Measurements from ENCODE around the gene TMEM9. TPM values are rescaled to one million over a fixed set of nuclear protein-coding genes. Genes with fewer than 3 reads are reported as not detected.

The TMEM9 gene
- total and polyA plus RNA-seq, 2 experiments from 2014 or later = 70.3 to 81.0 TPM

DNA sequence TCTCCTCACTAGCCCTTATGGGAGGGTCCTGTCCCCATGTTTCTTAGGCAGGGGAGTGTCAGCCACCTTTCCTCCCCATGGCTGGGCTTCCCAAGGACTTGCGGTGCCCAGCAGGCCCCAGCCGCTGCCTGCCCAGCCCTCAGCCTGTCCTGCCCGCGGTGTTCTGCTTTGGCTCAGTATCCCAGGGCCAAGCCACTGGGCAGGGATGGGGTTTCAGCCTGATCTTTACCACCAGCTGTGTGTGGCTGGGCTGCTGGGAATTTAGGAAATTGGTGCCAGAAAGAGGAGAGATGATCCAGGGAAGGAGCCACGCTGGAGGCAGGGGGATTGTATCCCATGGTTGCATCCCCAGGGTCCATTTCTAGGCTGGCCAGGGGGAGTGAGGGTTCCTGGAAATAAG is 29.5 kb upstream of the TMEM9 start:
- H3K27me3 ChIP-seq (replicated peaks; ENCODE audit: insufficient read depth) = peaks cover 13% of the 10 kb centered on the region; the same call in 1 of the 2 replicates
- no peak overlapping the region for H2AFZ ChIP-seq
- H3K27ac ChIP-seq = no peak overlapping the region
- H3K4me3 ChIP-seq = no peak overlapping the region
- no peak overlapping the region for H3K9ac ChIP-seq
- TF ChIP-seq EZH2 (IDR thresholded peaks at IDR 0.05; ENCODE audit: insufficient read depth, poor library complexity, severe bottlenecking) (no peak), EZH2phosphoT487 (IDR thresholded peaks at IDR 0.05; ENCODE audit: insufficient read depth, low read depth) (no peak)
- no peak for DNase-seq
- no peak overlapping the region for H3K4me2 ChIP-seq (ENCODE audit: unreplicated experiment)
- H3K79me2 ChIP-seq (ENCODE audit: insufficient read depth) = no peaks in the 10 kb centered on the region
- no peaks in the 10 kb centered on the region for H3K9me3 ChIP-seq (ENCODE audit: low read depth)
- peaks cover 6% of the 10 kb centered on the region; the same call in 1 of the 2 replicates for H3F3A ChIP-seq (ENCODE audit: insufficient read depth)
- WGBS, 2 experiments (ENCODE audit: low coverage in 1 of 2, low lambda C conversion rate in 2 of 2, missing lambda C conversion rate in 2 of 2) = 79 to 80% methylated on average over 5 of the region's 5 CpGs
- H3K9me2 ChIP-seq (ENCODE audit: insufficient read depth) = no peaks in the 10 kb centered on the region
- in situ Hi-C loops (cut with MboI) = no loop called here
- peaks cover 12% of the 10 kb centered on the region for H3K4me1 ChIP-seq (ENCODE audit: insufficient read depth)
- H3K36me3 ChIP-seq (ENCODE audit: low read depth) = no peaks in the 10 kb centered on the region
- H4K20me1 ChIP-seq (ENCODE audit: insufficient read depth) = no peaks in the 10 kb centered on the region

GRCh38 chr1:201183209-201183608 is 28.9 kb upstream of the TMEM9 start:
- Histone ChIP-seq H3K4me1 (ENCODE audit: insufficient read depth) (peaks cover 12% of the 10 kb centered on the region), H3K9me2 (ENCODE audit: insufficient read depth) (no peaks in the 10 kb centered on the region), H3K4me3 (no peak overlapping the region), H2AFZ (no peak overlapping the region), H4K20me1 (ENCODE audit: insufficient read depth) (no peaks in the 10 kb centered on the region), H3K36me3 (ENCODE audit: low read depth) (no peaks in the 10 kb centered on the region), H3K4me2 (ENCODE audit: unreplicated experiment) (no peak overlapping the region), H3F3A (ENCODE audit: insufficient read depth) (peaks cover 6% of the 10 kb centered on the region; the same call in 1 of the 2 replicates), H3K9me3 (ENCODE audit: low read depth) (no peaks in the 10 kb centered on the region), H3K27ac (no peak overlapping the region), H3K9ac (no peak overlapping the region), H3K27me3 (replicated peaks; ENCODE audit: insufficient read depth) (peaks cover 13% of the 10 kb centered on the region; the same call in 1 of the 2 replicates), H3K79me2 (ENCODE audit: insufficient read depth) (no peaks in the 10 kb centered on the region)
- in situ Hi-C loops (cut with MboI) = no loop called here
- 96 to 97% methylated on average over 3 of the region's 3 CpGs for WGBS, 2 experiments (ENCODE audit: low coverage in 1 of 2, low lambda C conversion rate in 2 of 2, missing lambda C conversion rate in 2 of 2)
- TF ChIP-seq EZH2phosphoT487 (IDR thresholded peaks at IDR 0.05; ENCODE audit: insufficient read depth, low read depth) (no peak), EZH2 (IDR thresholded peaks at IDR 0.05; ENCODE audit: insufficient read depth, poor library complexity, severe bottlenecking) (no peak)
- no peak for DNase-seq

- H3F3A ChIP-seq (ENCODE audit: insufficient read depth) = peaks cover 6% of the 10 kb centered on the region; the same call in 1 of the 2 replicates
- H3K4me3 ChIP-seq = no peak overlapping the region
- no peak overlapping the region for H3K9ac ChIP-seq
- peaks cover 17% of the 10 kb centered on the region for H3K4me1 ChIP-seq (ENCODE audit: insufficient read depth)
- no peak for DNase-seq
- peaks cover 13% of the 10 kb centered on the region; the same call in 1 of the 2 replicates for H3K27me3 ChIP-seq (replicated peaks; ENCODE audit: insufficient read depth)
- in situ Hi-C loops (cut with MboI) = no loop called here
- no peaks in the 10 kb centered on the region for H3K36me3 ChIP-seq (ENCODE audit: low read depth)
- H4K20me1 ChIP-seq (ENCODE audit: insufficient read depth) = no peaks in the 10 kb centered on the region
- no peak overlapping the region for H3K4me2 ChIP-seq (ENCODE audit: unreplicated experiment)
- H3K9me3 ChIP-seq (ENCODE audit: low read depth) = no peaks in the 10 kb centered on the region
- TF ChIP-seq EZH2phosphoT487 (IDR thresholded peaks at IDR 0.05; ENCODE audit: insufficient read depth, low read depth) (no peak), EZH2 (IDR thresholded peaks at IDR 0.05; ENCODE audit: insufficient read depth, poor library complexity, severe bottlenecking) (no peak)
- H3K9me2 ChIP-seq (ENCODE audit: insufficient read depth) = no peaks in the 10 kb centered on the region
- 65 to 82% methylated on average over 2 of the region's 2 CpGs for WGBS, 2 experiments (ENCODE audit: low coverage in 1 of 2, low lambda C conversion rate in 2 of 2, missing lambda C conversion rate in 2 of 2)
- H3K27ac ChIP-seq = no peak overlapping the region
- no peaks in the 10 kb centered on the region for H3K79me2 ChIP-seq (ENCODE audit: insufficient read depth)
- H2AFZ ChIP-seq = no peak overlapping the region
Observed at GRCh38 chr1:201181726-201182125, 27.5 kb upstream of the TMEM9 start.

- TF ChIP-seq EZH2phosphoT487 (IDR thresholded peaks at IDR 0.05; ENCODE audit: insufficient read depth, low read depth) (no peak), EZH2 (IDR thresholded peaks at IDR 0.05; ENCODE audit: insufficient read depth, poor library complexity, severe bottlenecking) (no peak)
- peaks cover 13% of the 10 kb centered on the region; the same call in 1 of the 2 replicates for H3K27me3 ChIP-seq (replicated peaks; ENCODE audit: insufficient read depth)
- H3F3A ChIP-seq (ENCODE audit: insufficient read depth) = peaks cover 6% of the 10 kb centered on the region; the same call in 1 of the 2 replicates
- WGBS, 2 experiments (ENCODE audit: low coverage in 1 of 2, low lambda C conversion rate in 2 of 2, missing lambda C conversion rate in 2 of 2) = 48 to 67% methylated on average over 1 of the region's 1 CpG
- in situ Hi-C loops (cut with MboI) = no loop called here
- no peaks in the 10 kb centered on the region for H4K20me1 ChIP-seq (ENCODE audit: insufficient read depth)
- H3K4me1 ChIP-seq (ENCODE audit: insufficient read depth) = peaks cover 17% of the 10 kb centered on the region
- H3K9me2 ChIP-seq (ENCODE audit: insufficient read depth) = no peaks in the 10 kb centered on the region
- no peak for DNase-seq
- H3K36me3 ChIP-seq (ENCODE audit: low read depth) = no peaks in the 10 kb centered on the region
- no peak overlapping the region for H3K9ac ChIP-seq
- no peak overlapping the region for H3K4me3 ChIP-seq
- no peak overlapping the region for H3K27ac ChIP-seq
- H3K9me3 ChIP-seq (ENCODE audit: low read depth) = no peaks in the 10 kb centered on the region
- H2AFZ ChIP-seq = no peak overlapping the region
- no peaks in the 10 kb centered on the region for H3K79me2 ChIP-seq (ENCODE audit: insufficient read depth)
- no peak overlapping the region for H3K4me2 ChIP-seq (ENCODE audit: unreplicated experiment)
Observed at GRCh38 chr1:201181323-201181722, 27.0 kb upstream of the TMEM9 start.
